GM19455 (cell line): Measurements from ENCODE around the gene BANF2.

Experiments used
- ATAC-seq: cut with Tn5 transposase; IDR thresholded peaks from one replicate; pipeline ENCODE4 v1.9.1; 2021; ENCODE audit not compliant: unreplicated experiment

The BANF2 gene

DNA sequence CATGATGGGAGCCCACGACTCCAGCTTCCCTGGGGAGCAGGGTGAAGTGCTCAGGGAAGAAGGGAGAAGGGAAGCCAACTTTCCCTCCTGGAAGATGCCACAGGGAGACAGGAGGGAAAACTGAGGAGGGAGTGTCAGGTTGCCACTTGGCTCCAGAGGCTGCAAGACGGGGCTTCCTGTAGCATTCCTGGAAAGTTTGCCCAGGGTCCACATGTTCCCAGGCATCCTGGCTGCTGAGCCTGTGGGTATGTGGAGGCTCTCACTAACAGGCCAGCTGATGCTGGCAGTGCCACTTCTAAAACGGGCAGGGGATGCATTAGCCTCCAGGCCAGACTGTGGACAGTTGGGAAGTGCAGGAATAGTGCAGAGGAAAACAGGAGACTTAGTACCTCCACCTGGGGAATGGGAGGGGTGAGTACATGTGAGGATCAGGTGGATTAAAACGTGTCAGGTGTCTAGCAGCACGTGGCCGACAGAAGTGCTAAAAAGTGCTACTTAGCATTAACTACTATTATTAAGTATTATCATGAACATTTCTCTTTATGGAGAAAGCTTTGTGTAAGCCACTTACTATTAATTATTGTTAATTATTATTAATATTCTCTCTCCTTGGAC lies 33.2 kb downstream of the BANF2 start:
- no peak for ATAC-seq

DNA sequence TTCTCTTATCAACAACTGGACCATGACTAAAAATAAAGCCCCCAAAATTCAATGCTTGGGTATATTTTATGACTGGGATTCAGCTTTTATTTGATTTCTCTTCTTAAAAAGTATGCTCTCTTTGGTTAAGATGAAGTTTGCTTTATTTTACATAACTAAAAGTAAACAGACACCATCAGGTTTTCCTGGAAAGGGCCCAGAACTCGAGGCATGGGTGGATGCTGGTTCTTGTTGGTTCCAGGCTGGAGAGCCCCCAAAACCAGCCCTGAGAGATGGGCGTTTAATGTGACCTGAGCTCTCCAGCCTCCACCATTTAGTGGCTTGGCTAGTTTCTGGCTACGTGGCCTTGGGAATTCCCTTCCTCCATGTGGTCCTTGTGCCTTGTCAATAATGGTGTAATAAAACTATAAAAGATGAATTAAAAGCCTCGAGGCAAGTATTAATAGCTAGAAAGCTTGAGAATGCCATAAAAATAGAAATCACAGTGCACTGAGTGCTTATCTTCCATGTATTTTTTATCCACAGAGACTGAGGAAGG lies 34.1 kb downstream of the BANF2 start:
- ATAC-seq, result no peak

DNA sequence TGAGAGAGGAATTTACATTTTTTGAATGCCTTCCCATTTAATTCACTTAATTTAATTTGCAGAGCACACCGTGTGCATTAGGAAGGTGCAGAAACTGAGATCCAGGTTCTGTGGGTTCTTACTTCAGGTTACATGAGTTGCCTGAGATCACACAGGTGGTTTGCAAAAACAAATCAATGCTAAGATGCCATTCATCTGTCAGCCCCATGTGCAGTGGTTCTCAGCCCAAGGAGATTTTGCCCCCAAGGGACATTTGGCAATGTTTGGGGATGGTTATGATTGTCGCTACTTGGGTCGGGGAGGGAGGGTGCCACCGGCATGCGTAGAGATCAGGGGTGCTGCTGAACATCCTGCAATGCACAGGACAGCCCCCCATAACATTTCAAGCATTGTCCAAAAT lies 34.6 kb downstream of the BANF2 start:
- no peak for ATAC-seq

DNA sequence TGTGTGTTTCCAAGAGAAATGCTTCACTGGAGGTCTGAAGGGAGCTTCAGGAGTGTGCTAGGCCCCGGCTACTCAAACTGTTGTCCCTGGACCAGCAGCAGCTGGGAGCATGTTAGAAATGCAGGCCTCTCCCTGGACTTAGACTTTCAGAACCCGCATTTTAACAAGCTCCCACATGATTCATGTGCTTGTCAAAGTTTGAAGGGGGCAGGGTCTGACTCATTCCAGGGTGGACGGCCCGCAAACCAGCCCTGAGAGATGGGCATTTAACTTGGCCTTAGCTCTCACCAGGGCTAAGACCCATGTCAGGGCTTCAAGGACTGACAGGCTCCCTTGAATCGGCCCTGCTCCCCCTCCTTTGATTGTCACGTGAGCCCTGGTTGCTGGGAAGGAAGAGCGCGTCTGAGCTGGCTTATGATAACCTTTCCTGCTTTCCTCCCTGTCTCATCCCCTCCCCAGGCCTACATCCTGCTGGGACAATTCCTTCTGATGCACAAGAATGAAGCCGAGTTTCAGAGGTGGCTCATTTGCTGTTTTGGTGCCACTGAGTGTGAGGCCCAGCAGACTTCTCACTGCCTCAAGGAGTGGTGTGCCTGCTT lies 35.5 kb downstream of the BANF2 start:
- no peak for ATAC-seq

DNA sequence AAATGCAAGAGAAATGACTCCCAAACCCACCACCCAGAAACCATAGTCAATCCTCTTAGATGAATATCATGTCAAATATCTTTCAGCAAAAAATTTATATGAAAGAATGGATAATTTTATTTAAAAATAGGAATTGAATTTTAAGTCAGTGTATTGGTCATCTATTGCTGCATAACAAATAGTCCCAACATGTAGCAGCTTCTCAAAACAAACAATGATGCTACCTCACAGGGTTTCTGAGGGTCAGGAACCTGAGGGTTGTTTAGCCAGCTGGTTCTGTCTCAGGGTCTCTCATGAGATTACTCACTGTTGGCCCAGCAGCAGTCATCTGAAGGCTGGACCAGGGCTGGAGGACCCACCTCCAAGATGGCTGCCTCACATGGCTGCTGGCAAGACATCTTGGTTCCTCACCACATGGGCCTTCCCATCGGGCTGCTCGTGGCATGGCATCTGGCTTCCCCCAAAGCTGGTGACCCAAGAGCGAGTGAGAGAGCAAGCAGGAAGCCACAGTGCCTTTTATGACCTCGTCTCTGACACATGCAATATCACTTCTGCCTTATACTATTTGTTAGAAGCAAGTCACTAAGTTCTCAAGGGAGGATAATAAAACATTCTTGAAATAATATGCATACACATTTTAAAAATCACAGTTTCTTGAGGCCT lies 36.3 kb downstream of the BANF2 start:
- ATAC-seq, result no peak

DNA sequence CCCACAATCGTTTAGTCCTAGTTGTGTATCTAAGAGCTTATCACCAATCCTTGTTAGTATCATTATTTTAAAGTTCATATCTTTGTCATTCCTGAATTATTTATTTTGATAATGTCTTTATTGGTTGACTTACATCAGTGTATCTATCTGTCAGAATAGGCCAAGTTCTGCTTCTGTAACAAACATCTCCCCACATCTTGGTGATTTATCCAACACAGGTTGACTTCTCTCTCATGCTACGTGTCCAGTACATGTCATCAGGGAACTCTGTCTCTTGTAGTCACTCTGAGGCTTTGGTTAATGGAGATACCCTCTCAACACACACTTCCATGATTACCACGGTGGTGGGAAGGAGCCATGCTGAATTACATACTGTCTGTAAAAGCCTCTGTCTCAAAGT lies 38.4 kb downstream of the BANF2 start:
- no peak for ATAC-seq

DNA sequence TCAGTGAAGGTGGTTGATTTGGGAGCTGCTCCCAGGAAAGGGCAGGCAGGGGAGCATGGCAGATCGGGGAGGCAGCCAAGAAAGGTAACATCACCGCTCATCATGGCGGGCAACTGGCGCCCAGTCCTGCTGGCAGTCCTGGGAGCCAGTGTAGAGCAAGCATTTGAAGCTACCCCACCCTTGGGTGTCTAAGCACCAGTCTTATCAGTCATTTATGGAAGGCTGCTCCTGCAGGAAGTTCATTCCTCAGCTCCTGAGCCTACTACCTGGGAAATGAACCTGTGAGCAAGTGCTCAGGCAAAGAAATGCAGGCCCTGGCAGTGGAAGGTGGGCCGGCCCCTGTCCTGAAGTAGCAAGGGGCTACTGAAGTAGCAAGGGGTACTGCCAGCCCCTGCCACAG lies 41.5 kb downstream of the BANF2 start:
- ATAC-seq, result no peak

DNA sequence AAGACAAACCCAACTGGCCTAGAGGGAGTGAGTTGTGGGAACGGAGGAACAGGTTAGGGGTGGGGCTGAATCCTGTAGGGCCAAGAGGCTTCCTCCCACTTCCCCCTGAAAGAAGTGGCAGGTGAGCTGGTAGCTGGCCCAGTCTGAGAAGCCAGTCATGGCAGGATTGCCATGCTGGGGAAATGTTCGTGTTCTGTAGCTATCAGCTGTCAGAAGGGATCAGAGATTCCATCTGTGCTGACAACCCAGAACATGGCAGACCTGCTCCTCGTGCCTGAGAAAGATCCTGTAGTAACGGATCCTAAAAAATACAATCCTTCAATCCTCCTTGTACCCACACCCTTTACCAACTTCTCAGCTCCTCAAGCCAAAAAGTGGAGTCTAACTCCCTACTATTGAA lies 43.0 kb downstream of the BANF2 start:
- no peak for ATAC-seq

DNA sequence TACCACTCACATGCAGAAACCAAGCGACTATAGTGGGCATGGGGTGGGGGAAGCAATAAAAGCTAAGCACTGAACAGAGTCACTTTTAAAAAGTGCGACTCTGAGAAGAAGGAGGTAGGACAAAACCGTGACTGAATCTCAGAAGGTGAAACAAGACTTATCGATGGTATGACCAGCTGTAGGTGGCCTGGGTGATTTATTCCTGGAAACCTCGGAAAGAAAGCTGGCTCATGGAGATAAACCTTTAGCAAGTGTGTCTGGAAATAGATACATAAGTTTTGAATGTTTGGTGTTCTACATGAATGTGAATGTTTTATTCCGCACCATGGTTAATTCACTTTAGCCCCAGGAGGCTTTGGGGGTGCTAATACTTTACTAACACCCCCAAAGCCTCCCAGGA lies 43.9 kb downstream of the BANF2 start:
- no peak for ATAC-seq

DNA sequence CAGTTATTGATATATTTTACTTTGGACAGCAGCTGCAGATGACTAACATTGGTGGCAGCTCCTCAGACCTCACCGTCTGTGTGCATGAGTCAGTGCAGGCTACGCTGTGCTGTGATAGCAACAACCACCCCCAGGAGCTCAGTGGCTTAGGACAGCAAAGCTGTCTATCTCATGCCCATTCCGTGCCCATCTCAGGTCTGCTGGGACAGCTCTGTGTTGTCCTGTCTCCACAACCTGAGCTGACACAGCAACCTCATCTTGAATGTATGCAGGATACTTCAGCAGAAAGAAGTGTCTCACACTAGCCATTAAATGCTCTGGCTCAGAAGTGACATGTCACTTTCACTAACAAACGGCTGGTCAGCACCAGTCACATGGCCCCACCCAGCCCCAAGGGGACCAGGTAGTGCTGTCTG lies 47.7 kb downstream of the BANF2 start:
- no peak for ATAC-seq

DNA sequence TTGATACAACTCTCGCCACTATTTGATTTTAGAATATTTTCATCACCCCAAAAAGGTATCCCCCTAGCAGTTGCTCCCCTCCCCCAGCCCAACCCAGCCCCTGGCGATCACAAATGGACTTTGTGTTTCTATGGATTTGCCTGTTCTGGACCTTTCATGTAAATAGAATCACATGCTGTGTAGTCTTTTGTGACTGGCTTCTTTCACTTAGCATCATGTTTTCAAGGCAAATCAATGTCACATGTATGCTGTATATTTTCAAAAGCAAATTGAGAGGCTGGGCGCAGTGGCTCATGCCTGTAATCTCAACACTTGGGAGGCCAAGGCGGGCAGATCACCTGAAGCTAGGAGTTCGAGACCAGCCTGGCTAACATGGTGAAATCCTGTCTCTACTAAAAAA lies 48.5 kb downstream of the BANF2 start:
- no peak for ATAC-seq

DNA sequence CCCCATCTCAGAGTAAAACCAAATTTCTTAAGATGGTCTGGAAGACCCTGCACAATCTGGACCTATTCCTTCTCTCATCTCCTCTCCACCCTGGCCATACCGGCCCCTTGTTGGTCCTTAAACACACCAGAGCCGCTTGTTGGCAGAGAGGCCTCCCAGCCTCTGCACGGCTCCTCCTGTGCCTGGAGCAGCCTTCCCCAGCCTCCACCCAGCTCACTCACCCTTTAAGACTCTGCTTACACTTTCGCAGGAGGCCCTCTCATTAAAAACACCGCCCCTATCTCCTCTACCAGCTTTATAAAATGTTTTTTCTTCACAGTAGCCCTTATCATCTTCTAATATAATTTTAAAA lies 49.8 kb downstream of the BANF2 start:
- no peak for ATAC-seq

DNA sequence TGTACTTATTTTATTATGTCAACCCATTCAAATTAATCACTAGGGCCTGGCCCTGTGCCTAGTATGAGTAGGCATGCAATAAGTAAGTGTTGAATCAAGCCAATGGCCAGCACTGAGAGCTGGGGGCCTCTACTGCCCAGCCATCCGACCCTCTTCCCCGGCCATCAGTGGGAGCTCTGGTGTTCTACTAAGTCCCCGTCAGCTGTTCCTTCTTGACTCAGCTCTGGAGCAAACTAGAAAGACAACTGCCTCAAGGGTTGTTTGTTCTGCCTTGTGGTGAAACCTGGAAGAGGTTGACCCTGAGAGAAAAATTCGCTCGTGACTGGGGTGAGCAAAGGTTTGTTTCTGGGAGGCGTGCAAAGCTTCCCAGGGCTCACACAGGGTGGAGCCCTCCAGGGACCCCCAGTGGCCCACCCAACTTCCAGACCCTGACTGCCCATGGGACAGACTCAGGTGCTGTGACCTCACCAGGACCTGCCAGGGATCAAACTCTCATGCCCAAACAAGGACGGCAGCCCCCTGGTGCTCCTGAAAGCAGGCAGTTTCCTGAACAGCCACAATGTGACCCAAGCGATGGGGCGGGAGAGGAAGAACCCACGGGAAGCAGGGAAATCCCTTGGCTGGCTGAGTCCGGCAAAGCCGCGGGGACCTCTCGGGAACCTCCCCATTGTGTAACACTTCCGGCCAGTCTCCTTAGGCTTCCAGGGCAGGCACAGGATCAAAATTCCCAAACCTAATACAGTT lies 50.4 kb downstream of the BANF2 start:
- ATAC-seq, result no peak

DNA sequence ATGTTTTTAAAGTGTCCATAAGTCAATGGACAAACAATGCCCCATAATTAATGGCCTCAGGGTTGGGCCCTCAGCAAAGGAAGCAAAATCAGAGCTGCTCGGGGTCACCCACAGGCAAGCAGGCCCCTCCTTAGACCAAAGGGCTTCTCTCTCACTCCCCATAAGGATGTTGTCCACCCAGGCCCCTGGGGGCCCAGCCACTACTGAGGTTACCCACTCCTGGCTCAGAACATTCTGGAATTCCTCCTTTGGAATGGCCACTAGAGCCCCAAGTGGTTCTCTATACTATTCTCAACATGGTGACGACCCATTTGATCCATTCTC lies 50.9 kb downstream of the BANF2 start:
- no peak for ATAC-seq

DNA sequence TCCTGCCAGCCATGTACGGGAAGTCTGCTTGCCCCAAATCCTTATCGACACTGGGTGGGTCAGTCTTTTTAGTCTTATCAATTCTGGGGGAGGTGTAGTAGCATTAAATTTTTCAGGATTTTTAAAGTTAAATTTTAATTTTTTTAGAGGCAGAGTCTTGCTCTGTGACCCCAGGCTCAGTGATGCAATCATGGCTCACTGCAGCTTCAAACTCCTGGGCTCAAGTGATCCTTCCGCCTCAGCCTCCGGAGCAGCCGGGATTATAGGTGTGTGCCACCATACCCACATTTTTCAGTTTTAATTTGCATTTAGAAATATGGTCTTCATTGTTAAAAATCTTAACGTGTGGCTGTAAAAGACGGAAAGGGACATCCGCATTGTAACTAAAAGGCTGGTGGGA lies 51.9 kb downstream of the BANF2 start:
- ATAC-seq, result no peak

DNA sequence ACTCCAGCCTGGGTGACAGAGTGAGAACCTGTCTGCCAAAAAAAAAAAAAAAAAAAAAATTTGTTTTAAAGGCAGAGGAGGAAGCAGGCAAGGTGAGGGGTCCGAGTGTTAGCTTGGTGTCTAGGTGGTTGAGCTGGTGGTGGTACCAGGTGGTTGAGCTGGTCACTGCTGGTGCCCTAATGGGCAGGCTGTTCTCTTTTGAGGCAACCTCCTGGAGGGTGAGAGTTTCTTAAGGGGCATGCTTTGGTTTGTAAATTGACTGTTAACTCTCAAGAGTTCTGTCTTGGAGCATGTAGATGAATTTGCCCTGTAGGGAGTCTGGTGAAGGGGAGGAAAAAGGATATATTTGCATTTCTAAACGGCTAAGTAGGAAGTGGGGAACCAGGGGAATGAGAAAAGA lies 52.7 kb downstream of the BANF2 start:
- ATAC-seq, result no peak

DNA sequence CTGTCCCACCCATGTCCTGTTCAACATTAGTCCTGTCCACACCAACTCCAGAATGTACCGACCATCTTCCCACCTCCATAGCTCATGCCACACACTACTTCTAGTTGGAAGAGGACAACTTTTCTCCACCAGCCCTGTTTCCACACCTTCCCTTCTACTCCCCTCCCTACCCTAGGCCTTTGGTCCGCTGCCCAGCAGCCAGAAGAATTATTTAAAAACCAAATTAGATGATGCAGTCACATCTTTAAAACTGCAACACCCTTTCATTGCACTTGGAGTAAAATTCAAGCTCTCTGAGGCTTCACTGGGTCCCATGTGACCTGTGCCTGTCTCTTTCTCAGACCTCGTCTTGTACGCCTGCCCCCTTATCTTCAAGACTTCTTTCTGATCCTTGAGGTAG lies 53.8 kb downstream of the BANF2 start:
- no peak for ATAC-seq

DNA sequence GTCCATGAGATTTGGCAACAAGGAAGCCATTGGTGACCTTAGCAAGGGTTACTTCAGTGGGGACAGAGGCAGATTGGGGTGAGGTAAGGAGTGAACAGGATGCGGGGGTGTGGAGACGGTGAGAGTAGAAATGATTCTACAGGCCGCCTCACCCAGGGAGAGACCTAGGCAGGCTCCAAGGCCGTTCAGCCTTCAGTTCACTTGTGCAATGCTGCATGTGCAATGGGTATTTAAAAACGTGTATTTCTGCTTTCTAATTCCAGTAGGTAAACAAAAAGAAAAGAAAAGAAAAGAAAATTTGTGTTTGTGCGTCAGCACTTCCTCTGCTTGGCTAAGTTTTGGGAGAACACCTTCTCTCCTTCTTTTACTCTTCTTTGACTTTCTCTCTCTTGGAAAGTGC lies 56.8 kb downstream of the BANF2 start:
- ATAC-seq, result no peak

DNA sequence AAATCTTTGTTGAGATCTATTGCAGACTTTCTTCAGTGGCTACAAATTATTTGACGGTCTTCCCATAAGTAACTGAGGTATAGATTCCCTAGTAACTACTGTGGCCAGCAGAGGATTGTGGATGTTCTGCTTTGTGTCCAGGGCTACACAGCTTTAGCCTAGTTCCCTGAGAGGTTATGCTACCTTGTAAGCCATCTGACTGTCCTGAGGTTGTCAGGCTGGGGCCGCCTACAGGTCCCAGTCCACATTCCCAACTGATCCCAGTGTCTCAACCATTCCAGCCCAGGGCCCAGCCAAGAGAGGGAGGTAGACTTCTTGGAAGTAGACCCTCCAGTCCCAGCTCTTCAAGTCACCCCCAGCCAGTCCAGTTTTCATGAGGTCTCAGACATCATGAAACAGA lies 57.7 kb downstream of the BANF2 start:
- ATAC-seq, result no peak

DNA sequence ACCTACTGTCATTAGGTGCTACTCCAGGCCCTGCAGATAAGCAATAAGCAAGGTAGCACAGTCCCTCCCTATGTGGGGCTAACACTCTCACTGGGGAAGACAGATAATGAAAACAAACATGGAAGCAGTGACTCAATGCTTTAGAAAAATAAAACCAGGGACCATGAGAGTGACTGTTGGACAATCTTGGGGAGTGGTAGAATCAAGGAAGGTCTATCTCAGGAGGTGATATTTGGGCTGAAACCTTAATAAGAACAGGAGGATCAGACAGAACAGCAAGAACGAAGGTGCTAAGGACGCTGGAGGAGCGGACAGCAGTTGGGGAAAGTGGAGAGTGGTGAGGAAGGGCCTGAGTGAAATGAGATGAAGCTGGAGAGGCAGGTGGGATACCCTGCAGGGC lies 58.2 kb downstream of the BANF2 start:
- ATAC-seq, result no peak

DNA sequence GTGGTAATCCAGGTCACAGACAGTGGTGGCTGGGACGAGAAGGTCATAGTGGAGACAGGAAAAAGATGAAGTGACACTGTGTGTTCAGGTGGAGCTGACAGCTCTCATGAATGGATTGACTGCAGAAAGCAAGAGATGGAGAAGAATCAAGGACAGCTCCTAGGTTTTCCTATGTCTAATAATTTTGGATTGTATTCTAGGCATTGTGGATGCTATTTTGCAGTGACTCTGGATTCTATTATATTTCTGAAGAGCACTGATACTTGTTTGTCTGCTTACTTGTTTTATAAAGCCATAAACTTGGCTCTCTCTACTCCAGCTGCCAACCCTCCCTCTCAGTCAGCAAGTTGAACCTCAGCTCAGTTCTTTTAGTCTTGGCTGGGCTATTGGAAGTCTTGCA lies 58.7 kb downstream of the BANF2 start:
- ATAC-seq, result no peak

DNA sequence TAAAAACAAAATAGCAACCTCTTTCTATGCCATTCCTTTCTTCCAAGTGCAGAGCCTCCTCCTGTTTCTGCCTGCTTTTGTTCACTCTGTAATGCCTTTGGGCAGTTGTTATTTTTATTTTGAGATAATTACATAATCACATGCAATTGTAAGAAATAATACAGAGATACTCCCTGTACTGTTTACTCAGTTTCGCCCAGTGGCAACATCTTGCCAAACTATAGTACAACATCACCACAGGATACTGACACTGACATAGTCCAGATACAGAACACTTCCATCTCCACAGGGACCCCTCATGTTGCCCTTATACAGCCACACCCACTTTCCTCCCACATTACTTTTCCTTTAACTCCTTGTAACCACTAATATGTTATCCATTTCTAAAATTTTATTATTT lies 59.7 kb downstream of the BANF2 start:
- ATAC-seq, result no peak
